ENCODE data around the gene ZNF521.
"Not testable (repeated sequence)": the region's sequence is repeated elsewhere in the genome, so short reads cannot be mapped to it uniquely, and the experiment has no call there.

The ZNF521 gene

DNA sequence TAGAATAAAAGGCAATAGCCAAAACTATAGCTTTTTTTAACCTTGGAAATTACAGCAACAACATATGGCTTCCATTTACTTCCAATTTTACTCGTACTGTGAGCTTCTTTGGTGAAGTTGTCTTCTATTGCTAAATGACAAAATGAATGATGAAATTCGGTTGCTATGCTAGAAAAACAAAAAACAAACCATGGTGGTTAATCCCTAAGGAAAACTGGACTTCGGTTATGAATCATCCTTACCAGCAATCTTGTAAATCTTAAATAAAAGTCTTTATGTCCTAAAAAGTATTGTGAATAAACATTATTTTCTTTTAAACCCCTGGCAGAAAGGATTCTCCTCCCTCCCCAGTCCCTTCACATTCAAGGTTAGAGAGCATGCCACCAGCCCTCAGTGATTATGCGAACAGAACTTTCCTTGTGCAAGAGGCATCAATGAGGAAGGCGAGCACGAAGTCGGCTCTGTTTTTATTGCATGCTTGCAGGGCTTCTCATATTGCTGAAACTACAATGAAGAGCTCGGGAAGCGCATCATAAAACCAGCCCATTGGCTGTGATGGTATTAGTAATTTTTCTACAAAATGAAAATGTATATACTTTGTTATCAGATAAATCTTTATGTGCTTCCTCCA, 62.9 kb downstream of the ZNF521 start:
- DNase-seq (ENCODE audit: low spot score) = no peak

- no peak for DNase-seq (ENCODE audit: low spot score)
These were observed 63.5 kb downstream of the ZNF521 start for GRCh38 chr18:25288340-25288938.

- DNase-seq (ENCODE audit: low spot score) = no peak
These were observed 64.9 kb downstream of the ZNF521 start for GRCh38 chr18:25287106-25287505.

DNA sequence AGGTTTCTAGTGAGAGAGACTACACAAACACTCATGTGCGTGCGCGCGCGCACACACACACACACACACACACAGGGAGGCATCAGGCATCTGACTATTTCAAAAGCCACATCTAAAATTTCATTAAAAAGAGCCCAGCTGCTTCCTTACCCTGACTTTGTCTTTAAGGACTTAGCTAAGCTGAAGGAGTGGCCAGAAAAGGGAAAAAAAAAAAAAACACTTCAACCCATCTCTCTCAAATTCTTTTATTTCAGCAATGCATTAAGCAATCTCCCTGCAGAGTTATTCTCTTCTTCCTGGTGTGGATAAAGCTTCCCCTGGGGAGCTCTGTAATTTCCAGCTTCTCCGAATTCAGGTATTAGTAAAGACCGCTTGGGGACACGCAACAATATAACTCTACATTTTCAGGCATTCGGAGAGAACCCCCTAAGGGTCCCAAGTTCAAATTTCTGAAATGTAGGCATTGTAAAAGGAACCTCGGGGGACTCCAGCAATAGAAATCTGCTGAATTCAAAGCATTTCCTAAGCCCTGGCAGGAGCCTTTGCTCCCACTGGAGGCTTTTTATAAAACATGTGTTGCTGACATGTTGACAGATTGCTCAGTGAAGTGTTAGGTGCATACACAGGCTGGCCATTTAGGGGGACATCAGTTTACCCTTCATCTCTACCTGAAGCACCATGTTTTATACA, 67.0 kb downstream of the ZNF521 start:
- DNase-seq (ENCODE audit: low spot score) = no peak

GRCh38 chr18:25284281-25284680, 67.7 kb downstream of the ZNF521 start:
- no peak for DNase-seq (ENCODE audit: low spot score)

GRCh38 chr18:25283781-25284180, 68.2 kb downstream of the ZNF521 start:
- DNase-seq (ENCODE audit: low spot score) = no peak

DNA sequence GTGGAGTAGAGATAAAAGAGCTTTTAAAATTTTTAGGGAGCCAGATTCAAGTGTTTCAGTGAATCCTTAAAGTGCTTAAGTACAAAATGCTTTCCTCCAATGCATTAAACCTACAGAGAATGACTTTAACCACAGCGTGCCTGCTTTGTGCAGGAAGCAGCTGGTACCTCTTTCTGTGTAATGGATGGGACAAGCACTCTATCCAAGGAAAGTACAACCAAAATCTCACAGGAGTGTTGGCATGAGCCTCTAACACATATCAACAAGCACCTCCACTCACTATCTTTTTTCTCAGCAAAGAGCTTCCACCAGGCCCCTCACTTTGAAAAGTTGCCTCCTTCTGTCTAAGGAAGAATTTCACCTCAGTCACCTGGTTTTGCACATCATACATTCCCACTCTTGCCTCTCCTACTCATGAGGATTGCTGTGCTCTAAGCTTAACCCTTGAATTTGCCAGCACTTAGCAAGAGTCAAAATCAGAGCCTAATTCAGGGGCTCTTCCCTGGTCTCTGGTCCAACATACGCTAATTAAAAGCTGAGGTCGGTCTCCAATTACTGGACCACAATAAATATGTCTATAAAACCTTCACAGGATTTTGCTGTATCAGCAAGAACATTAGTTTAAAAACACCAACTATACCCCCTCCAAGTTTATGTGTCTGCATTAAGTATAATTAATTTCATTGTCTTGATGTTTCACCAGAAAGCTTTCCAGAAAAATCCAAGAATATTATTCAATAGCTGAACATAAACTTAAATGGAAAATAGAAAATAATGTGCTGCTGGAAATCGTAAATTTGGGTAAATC, 68.9 kb downstream of the ZNF521 start:
- DNase-seq (ENCODE audit: low spot score) = no peak

GRCh38 chr18:25282282-25282681, 69.7 kb downstream of the ZNF521 start:
- DNase-seq (ENCODE audit: low spot score) = no peak

GRCh38 chr18:25281556-25281955, 70.4 kb downstream of the ZNF521 start:
- no peak for DNase-seq (ENCODE audit: low spot score)

DNA sequence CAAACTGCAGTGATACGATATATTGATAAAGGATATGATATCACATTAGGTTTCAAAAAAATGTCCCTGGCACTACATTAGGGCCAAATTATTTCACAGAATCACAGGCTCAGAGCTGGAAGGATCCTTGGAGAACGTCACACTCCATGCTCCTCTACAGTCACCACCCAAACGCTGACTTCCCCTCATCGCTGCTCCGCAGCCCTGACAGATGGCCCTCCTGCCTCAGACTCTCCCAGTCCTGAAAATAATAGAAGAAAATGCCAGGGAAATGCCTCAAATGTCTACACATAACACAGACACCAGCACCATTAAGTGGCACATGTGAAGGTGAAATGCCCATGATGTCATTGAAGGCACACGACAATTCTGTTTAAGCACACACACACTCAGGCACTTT, 72.0 kb downstream of the ZNF521 start:
- no peak for DNase-seq (ENCODE audit: low spot score)

- DNase-seq (ENCODE audit: low spot score) = no peak
These were observed 72.4 kb downstream of the ZNF521 start for GRCh38 chr18:25279556-25279955.

DNA sequence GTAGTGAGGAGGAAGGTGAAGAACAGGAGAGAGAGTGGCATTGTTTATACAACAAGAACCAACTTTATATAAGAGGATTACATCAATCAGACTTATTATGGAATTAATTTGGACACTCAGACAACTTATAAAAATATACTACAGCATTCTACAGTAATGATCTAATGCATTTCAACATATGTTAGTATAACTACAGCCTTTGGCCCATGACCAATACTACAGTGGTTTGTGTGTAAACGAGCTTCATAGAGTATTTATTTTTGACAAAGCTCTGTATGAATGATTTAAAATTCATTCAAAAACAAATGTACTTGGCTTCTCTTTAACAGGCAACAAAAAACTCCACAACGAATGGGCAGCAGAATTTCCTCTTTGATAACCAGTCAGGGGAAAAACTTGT, 72.8 kb downstream of the ZNF521 start:
- no peak for DNase-seq (ENCODE audit: low spot score)

GRCh38 chr18:25278394-25278793, 73.6 kb downstream of the ZNF521 start:
- no peak for DNase-seq (ENCODE audit: low spot score)

- DNase-seq (ENCODE audit: low spot score) = no peak
These were observed 76.5 kb downstream of the ZNF521 start for GRCh38 chr18:25275412-25276001.

- no peak for DNase-seq (ENCODE audit: low spot score)
These were observed 77.0 kb downstream of the ZNF521 start for GRCh38 chr18:25274926-25275325.

DNA sequence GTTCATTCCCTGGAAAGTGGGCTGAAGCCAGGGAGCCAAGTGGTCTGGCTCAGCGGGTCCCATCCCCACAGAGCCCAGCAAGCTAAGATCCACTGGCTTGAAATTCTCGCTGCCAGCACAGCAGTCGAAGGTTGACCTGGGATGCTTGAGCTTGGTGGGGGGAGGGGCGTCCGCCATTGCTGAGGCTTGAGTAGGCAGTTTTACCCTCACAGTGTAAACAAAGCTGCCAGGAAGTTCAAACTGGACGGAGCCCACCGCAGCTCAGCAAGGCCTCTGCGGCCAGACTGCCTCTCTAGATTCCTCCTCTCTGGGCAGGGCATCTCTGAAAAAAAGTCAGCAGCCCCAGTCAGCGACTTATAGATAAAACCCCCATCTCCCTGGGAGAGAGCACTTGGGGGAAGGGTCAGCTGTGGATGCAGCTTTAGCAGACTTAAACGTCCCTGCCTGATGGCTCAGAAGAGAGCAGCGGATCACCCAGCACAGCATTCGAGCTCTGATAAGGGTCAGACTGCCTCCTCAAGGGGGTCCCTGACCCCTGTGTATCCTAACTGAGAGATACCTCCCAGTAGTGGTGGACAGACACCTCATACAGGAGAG, 84.9 kb downstream of the ZNF521 start:
- DNase-seq (ENCODE audit: low spot score) = not testable (repeated sequence)

GRCh38 chr18:25262920-25263319, 89.0 kb downstream of the ZNF521 start:
- DNase-seq (ENCODE audit: low spot score) = no peak

DNA sequence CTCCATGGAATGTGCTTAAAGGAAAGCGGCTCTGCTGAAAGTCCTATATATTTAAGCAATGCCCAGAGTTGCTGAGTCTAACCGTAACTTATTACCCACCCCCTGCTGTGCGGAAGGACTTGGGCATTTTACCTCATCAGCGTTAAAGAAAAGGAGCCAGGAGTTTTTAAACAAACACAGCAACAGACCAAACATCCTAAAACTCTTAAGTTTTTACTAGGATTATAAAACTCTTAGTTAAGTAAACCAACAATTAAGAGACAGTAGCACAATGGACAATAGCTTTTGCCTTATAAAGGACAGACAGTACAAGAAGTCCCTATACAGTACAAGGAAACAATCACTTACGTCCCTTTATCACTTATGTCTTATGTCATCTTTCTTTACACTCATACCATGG, 90.2 kb downstream of the ZNF521 start:
- no peak for DNase-seq (ENCODE audit: low spot score)

DNA sequence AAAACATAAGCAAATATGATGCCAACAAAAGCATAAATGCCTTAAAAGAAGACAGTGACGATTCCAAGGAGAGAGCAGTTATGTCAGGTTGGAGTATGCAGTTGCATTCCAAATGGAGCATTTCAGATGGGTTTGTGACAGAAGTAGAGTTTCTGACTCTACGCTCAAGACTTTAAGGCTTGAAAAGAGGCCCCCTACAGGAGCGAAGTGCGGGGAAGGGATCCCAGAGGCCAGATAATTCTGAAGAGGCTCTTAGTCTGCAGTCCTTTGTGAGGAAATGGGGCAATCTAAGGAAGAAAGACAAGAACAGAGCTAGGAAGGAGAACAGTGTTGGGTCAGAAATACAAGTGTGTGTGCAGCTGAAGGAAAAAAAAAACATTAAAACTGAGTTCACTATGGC, 95.5 kb downstream of the ZNF521 start:
- no peak for DNase-seq (ENCODE audit: low spot score)

GRCh38 chr18:25253779-25254178, 98.2 kb downstream of the ZNF521 start:
- DNase-seq (ENCODE audit: low spot score) = no peak

DNA sequence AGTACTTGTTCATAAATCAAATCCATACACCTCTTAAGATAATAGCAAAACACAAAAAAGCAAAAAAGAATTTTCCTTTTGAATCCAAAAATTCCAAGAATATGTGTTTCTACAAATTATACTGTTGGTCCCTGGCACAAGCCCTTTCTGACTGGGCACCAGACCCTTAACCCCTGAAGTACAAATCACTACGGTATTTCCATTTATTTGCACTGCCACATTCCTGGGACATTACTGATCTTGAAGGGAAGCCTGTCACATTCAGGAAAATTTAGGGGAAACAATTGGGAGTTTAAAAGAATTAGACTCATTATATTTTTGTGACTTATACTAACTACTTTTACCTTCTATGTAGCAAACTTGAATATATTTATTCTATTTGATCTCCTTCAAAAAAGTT, 98.8 kb downstream of the ZNF521 start:
- DNase-seq (ENCODE audit: low spot score) = no peak

GRCh38 chr18:25251068-25251467, 100.9 kb downstream of the ZNF521 start:
- no peak for DNase-seq (ENCODE audit: low spot score)

Data from CD4-positive, alpha-beta T cell treated with Interleukin-2 at 100 ng/mL for 4 hours (primary cell).